Keratinocyte (primary cell): ENCODE results near the gene FSTL3. TPM values are rescaled to one million over a fixed set of nuclear protein-coding genes. Genes with fewer than 3 reads are reported as not detected.

Source experiments
- DNase-seq: peaks from one replicate; pipeline ENCODE4 v3.0.0-alpha.2; 2011; ENCODE audit warnings: low read depth, missing footprints, low spot score
- FAIRE-seq: peaks from 2 replicates; lab custom pipeline; 2011; peaks lifted over from hg19 to GRCh38; lab: Jason Lieb, UNC
- H2AFZ ChIP-seq: 2 replicates; pipeline ENCODE4 v1.6.0; 2012; ENCODE audit warnings: low read length, control low read depth, inconsistent platforms; ENCODE audit not compliant: control insufficient read depth
- H3K27ac ChIP-seq: 2 replicates; pipeline ENCODE4 v1.5.1; 2011; ENCODE audit warnings: low read length; ENCODE audit not compliant: control insufficient read depth, insufficient read depth
- H3K27me3 ChIP-seq: 3 replicates; pipeline ENCODE4 v1.6.0; 2011; ENCODE audit warnings: low read length; ENCODE audit not compliant: control insufficient read depth, insufficient read depth; ENCODE audit errors: extremely low read depth
- H3K36me3 ChIP-seq, 2 experiments: 2 replicates in 1 of 2; 3 replicates in 1 of 2; pipeline ENCODE4 v1.5.1; 2011; ENCODE audit warnings: low read length in 2 of 2, mild to moderate bottlenecking in 1 of 2; ENCODE audit not compliant: control insufficient read depth in 2 of 2, insufficient read depth in 2 of 2; ENCODE audit errors: extremely low read depth in 1 of 2
- H3K4me1 ChIP-seq: 3 replicates; pipeline ENCODE4 v1.5.1; 2011; ENCODE audit warnings: low read length; ENCODE audit not compliant: control insufficient read depth, insufficient read depth; ENCODE audit errors: extremely low read depth
- H3K4me2 ChIP-seq: 3 replicates; pipeline ENCODE4 v1.6.0; 2011; ENCODE audit warnings: low read depth, low read length; ENCODE audit not compliant: control insufficient read depth, insufficient read depth; ENCODE audit errors: extremely low read depth
- H3K4me3 ChIP-seq, 3 experiments: fragments of 200-600 bp in 1 of 3; sonication (generic) in 1 of 3; 2 replicates in 2 of 3; 3 replicates in 1 of 3; pipeline ENCODE4 v1.5.1; 2011 to 2016; ENCODE audit warnings: low read length in 3 of 3, mild to moderate bottlenecking in 3 of 3, control low read depth in 2 of 3, inconsistent platforms in 1 of 3, low read depth in 1 of 3, mixed read lengths in 1 of 3, mixed run types in 1 of 3, moderate library complexity in 1 of 3; ENCODE audit not compliant: control insufficient read depth in 2 of 3, insufficient read depth in 2 of 3; ENCODE audit errors: extremely low read depth in 1 of 3
- H3K79me2 ChIP-seq: 2 replicates; pipeline ENCODE4 v1.6.0; 2012; ENCODE audit warnings: low read length; ENCODE audit not compliant: control insufficient read depth, insufficient read depth
- H3K9ac ChIP-seq: 3 replicates; pipeline ENCODE4 v1.6.0; 2011; ENCODE audit warnings: low read length; ENCODE audit not compliant: control insufficient read depth, insufficient read depth; ENCODE audit errors: extremely low read depth
- H3K9me1 ChIP-seq: 3 replicates; pipeline ENCODE4 v1.6.0; 2011; ENCODE audit warnings: low read length; ENCODE audit not compliant: control insufficient read depth, insufficient read depth; ENCODE audit errors: extremely low read depth
- H3K9me3 ChIP-seq: 2 replicates; pipeline ENCODE4 v1.5.1; 2012; ENCODE audit warnings: low read depth, low read length; ENCODE audit not compliant: control insufficient read depth
- H4K20me1 ChIP-seq: 3 replicates; pipeline ENCODE4 v1.6.0; 2011; ENCODE audit warnings: low read length; ENCODE audit not compliant: control insufficient read depth, insufficient read depth; ENCODE audit errors: extremely low read depth
- CTCF ChIP-seq, 3 experiments: IDR thresholded peaks in 1 of 3; conservative IDR thresholded peaks in 1 of 3; optimal IDR thresholded peaks in 1 of 3; 2 replicates in 2 of 3; 3 replicates in 1 of 3; pipeline versions ENCODE3 to v1.5.1; 2011; ENCODE audit warnings: low read length in 3 of 3, mild to moderate bottlenecking in 3 of 3, moderate library complexity in 2 of 3, control low read depth in 1 of 3, inconsistent platforms in 1 of 3; ENCODE audit not compliant: insufficient read depth in 2 of 3; ENCODE audit errors: extremely low read depth in 1 of 3
- EZH2 ChIP-seq: IDR thresholded peaks from one replicate; pipeline ENCODE4 v1.6.1; 2012; ENCODE audit warnings: inconsistent platforms, mild to moderate bottlenecking, low read length, moderate library complexity
- dilution Hi-C: fragments of 300-500 bp; cut with MboI; formaldehyde crosslinking; loops from one replicate; pipeline ENCODE4 v1.7.0; 2020; ENCODE audit warnings: low sequenced_read_pairs; ENCODE audit not compliant: extremely low pct_ligation_motif_present
- polyA plus RNA-seq, 5 experiments: library from polyadenylated mRNA; depleted of rRNA in 3 of 5; stranded (reverse) in 3 of 5; stranded (forward) in 1 of 5; unstranded in 1 of 5; fragments of >200 nt; gene quantifications; 1 replicate in 1 of 5; 2 replicates in 3 of 5; 3 replicates in 1 of 5; pipeline versions ENCODE4 v1.2.1 to v1.2.3, GENCODE V29; 2011 to 2012; ENCODE audit warnings: missing spikeins in 2 of 5, low read depth in 1 of 5, low replicate concordance in 1 of 5

Gene FSTL3
- polyA plus RNA-seq, 1 donor (not counting 4 experiments of a cell fraction or from before 2014, with no cell fraction given) = 54.4 TPM

- peaks cover 29 to 30% of the 10 kb centered on the region in 2 experiments for H3K36me3 ChIP-seq
- no peaks in the 10 kb centered on the region for H3K9me3 ChIP-seq
- dilution Hi-C loops = no loop called here
Measured at GRCh38 chr19:648904-649801, 27.0 kb upstream of the FSTL3 start.

GRCh38 chr19:650121-650520 lies 26.1 kb upstream of the FSTL3 start:
- Histone ChIP-seq H3K27ac (no peak overlapping the region), H3K79me2 (peaks cover 51% of the 10 kb centered on the region), H3K27me3 (no peaks in the 10 kb centered on the region), H4K20me1 (peaks cover 30% of the 10 kb centered on the region), H3K4me1 (no peaks in the 10 kb centered on the region), H2AFZ (no peak overlapping the region), H3K9me3 (no peaks in the 10 kb centered on the region), H3K9me1 (no peaks in the 10 kb centered on the region), H3K36me3 (peaks cover 26 to 34% of the 10 kb centered on the region in 2 experiments), H3K4me2 (no peak overlapping the region), H3K4me3 (no peak overlapping the region), H3K9ac (no peak overlapping the region)
- TF ChIP-seq EZH2 = no peak
- no peak for TF ChIP-seq CTCF (optimal IDR thresholded peaks at IDR 0.05 in 1 of 3, IDR thresholded peaks at IDR 0.05 in 1 of 3, conservative IDR thresholded peaks at IDR 0.05 in 1 of 3; ENCODE audit: extremely low read depth in 1 of 3, insufficient read depth in 2 of 3, low read length in 3 of 3)
- FAIRE-seq (no peak), DNase-seq (no peak)
- dilution Hi-C loops = no loop called here

More at GRCh38 chr19:648904-649801, 27.0 kb upstream of the FSTL3 start:
- TF ChIP-seq CTCF (optimal IDR thresholded peaks at IDR 0.05 in 1 of 3, IDR thresholded peaks at IDR 0.05 in 1 of 3, conservative IDR thresholded peaks at IDR 0.05 in 1 of 3; ENCODE audit: extremely low read depth in 1 of 3, insufficient read depth in 2 of 3, low read length in 3 of 3) = no peak
- TF ChIP-seq EZH2 = no peak
- Histone ChIP-seq H3K4me2 (no peak overlapping the region), H3K4me1 (no peaks in the 10 kb centered on the region), H3K27me3 (no peaks in the 10 kb centered on the region), H3K4me3 (no peak overlapping the region), H4K20me1 (peaks cover 26% of the 10 kb centered on the region), H3K9ac (no peak overlapping the region), H2AFZ (no peak overlapping the region), H3K79me2 (peaks cover 42% of the 10 kb centered on the region), H3K9me1 (no peaks in the 10 kb centered on the region), H3K27ac (no peak overlapping the region)
- DNase-seq (no peak), FAIRE-seq (no peak)
